GM23338 (cell line): ENCODE measurements around the gene WRNIP1.

ENCODE experiments used
- CREB1 ChIP-seq: fragments of 250-450 bp; sonication (Bioruptor Pico); IDR thresholded peaks from 2 replicates; pipeline ENCODE4 v1.5.0; 2020; ENCODE audit warnings: low read depth, mild to moderate bottlenecking, moderate library complexity
- CTCF ChIP-seq, 2 experiments: fragments of 200-600 bp in 1 of 2; sonication (generic) in 1 of 2; conservative IDR thresholded peaks; 2 replicates each; pipeline versions ENCODE4 v1.5.1 to v1.6.1; 2016 to 2017; ENCODE audit warnings: antibody characterized with exemption in 2 of 2, low read depth in 2 of 2, mild to moderate bottlenecking in 2 of 2, moderate library complexity in 1 of 2
- EZH2 ChIP-seq: fragments of 200-600 bp; sonication (generic); IDR thresholded peaks from one replicate; pipeline ENCODE4 v1.8.0; 2017; ENCODE audit warnings: antibody characterized with exemption, mild to moderate bottlenecking, low read depth; ENCODE audit not compliant: unreplicated experiment
- EZH2phosphoT487 ChIP-seq: fragments of 200-600 bp; sonication (generic); IDR thresholded peaks from one replicate; pipeline ENCODE4 v1.8.1; 2018; ENCODE audit warnings: antibody characterized with exemption; ENCODE audit not compliant: unreplicated experiment
- JUNB ChIP-seq: IDR thresholded peaks from one replicate; pipeline ENCODE4 v1.6.1; 2016; ENCODE audit warnings: antibody characterized with exemption; ENCODE audit not compliant: unreplicated experiment
- NANOG ChIP-seq: IDR thresholded peaks from 2 replicates; pipeline ENCODE4 v1.6.1; 2016; ENCODE audit warnings: antibody characterized with exemption, borderline replicate concordance
- POLR2AphosphoS5 ChIP-seq: IDR thresholded peaks from 2 replicates; pipeline ENCODE4 v1.6.1; 2016; ENCODE audit warnings: antibody characterized with exemption, low read depth
- ZNF114 ChIP-seq: fragments of 250-450 bp; sonication (Bioruptor Pico); IDR thresholded peaks from 2 replicates; pipeline ENCODE4 v1.5.0; 2020; ENCODE audit warnings: mild to moderate bottlenecking, moderate library complexity
- ZNF331 ChIP-seq: fragments of 250-450 bp; sonication (Bioruptor Pico); IDR thresholded peaks from 2 replicates; pipeline ENCODE4 v1.5.0; 2020; ENCODE audit warnings: low read depth, mild to moderate bottlenecking, moderate library complexity
- TF ChIP-seq, protein P1 (sequence below): IDR thresholded peaks from 2 replicates; pipeline ENCODE4 v1.6.1; 2016; ENCODE audit warnings: antibody characterized with exemption
- TF ChIP-seq, protein P2 (sequence below): IDR thresholded peaks from one replicate; pipeline ENCODE4 v1.6.1; 2018; ENCODE audit warnings: antibody characterized with exemption; ENCODE audit not compliant: unreplicated experiment

DNA sequence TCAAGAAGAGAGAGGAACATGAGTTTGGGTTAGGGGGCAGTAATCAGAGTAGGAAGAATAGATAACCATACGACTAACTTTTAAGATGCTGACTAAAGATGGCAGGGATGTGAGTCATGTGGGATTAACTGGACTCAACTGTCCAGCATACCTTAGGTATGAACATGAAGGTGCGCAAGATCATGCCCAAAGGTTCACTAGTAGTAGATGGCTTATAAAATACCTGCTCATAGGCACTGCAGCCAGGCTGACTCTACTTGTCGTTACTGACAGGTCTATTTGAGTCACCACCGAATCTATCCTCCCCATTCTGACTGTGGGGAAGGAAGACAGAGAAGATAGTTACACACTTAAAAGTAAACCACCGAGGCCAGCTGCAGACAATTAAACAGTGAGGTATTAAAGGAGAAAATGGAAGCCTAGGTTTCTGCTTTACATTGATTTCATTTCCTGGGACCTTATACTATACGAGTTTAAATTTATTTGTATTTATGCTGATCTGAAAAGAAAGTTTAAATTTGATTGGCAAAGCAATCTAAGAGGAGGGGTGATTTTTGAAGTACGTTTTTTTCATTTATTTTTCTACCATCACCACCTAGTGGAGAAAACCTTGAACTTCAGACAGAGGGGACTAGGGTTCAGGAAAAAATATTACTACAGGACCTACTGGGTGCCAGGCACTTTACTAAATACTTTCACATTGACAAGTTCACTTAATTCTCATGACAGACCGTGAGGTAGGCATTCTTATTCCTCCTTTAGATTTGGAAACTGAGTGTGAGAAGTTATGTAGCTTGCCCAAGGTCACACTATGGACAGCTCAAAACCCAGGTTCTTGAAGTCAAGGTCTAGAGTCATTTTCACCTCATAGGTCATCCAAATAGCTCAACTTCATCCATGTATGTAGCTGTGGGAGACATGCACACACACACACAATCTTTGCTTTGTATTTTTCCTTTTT is 4.0 kb upstream of the WRNIP1 start:
- TF ChIP-seq EZH2phosphoT487 (no peak), CTCF (conservative IDR thresholded peaks at IDR 0.05; ENCODE audit: low read depth in 2 of 2) (peak; percentile 46 to 70), JUNB (no peak), ZNF114 (CRISPR knock-in tag) (no peak), EZH2 (no peak), POLR2AphosphoS5 (no peak), CREB1 (no peak), NANOG (no peak), ZNF331 (CRISPR knock-in tag) (no peak)
- TF ChIP-seq, protein P1, sequence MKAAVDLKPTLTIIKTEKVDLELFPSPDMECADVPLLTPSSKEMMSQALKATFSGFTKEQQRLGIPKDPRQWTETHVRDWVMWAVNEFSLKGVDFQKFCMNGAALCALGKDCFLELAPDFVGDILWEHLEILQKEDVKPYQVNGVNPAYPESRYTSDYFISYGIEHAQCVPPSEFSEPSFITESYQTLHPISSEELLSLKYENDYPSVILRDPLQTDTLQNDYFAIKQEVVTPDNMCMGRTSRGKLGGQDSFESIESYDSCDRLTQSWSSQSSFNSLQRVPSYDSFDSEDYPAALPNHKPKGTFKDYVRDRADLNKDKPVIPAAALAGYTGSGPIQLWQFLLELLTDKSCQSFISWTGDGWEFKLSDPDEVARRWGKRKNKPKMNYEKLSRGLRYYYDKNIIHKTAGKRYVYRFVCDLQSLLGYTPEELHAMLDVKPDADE: no peak
- TF ChIP-seq, protein P2, sequence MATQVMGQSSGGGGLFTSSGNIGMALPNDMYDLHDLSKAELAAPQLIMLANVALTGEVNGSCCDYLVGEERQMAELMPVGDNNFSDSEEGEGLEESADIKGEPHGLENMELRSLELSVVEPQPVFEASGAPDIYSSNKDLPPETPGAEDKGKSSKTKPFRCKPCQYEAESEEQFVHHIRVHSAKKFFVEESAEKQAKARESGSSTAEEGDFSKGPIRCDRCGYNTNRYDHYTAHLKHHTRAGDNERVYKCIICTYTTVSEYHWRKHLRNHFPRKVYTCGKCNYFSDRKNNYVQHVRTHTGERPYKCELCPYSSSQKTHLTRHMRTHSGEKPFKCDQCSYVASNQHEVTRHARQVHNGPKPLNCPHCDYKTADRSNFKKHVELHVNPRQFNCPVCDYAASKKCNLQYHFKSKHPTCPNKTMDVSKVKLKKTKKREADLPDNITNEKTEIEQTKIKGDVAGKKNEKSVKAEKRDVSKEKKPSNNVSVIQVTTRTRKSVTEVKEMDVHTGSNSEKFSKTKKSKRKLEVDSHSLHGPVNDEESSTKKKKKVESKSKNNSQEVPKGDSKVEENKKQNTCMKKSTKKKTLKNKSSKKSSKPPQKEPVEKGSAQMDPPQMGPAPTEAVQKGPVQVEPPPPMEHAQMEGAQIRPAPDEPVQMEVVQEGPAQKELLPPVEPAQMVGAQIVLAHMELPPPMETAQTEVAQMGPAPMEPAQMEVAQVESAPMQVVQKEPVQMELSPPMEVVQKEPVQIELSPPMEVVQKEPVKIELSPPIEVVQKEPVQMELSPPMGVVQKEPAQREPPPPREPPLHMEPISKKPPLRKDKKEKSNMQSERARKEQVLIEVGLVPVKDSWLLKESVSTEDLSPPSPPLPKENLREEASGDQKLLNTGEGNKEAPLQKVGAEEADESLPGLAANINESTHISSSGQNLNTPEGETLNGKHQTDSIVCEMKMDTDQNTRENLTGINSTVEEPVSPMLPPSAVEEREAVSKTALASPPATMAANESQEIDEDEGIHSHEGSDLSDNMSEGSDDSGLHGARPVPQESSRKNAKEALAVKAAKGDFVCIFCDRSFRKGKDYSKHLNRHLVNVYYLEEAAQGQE: no peak
